GM18870 (cell line): Measurements from ENCODE around the gene RIF1.

Experiments
- ATAC-seq: cut with Tn5 transposase; IDR thresholded peaks from one replicate; pipeline ENCODE4 v1.9.1; 2021; ENCODE audit warnings: moderate library complexity; ENCODE audit not compliant: unreplicated experiment

Gene RIF1

GRCh38 chr2:151518802-151519201 lies 109.1 kb downstream of the RIF1 start:
- ATAC-seq, result no peak

- ATAC-seq, result no peak
These were observed 111.3 kb downstream of the RIF1 start for GRCh38 chr2:151520976-151521375.

- no peak for ATAC-seq
These were observed 112.9 kb downstream of the RIF1 start for GRCh38 chr2:151522556-151522955.

DNA sequence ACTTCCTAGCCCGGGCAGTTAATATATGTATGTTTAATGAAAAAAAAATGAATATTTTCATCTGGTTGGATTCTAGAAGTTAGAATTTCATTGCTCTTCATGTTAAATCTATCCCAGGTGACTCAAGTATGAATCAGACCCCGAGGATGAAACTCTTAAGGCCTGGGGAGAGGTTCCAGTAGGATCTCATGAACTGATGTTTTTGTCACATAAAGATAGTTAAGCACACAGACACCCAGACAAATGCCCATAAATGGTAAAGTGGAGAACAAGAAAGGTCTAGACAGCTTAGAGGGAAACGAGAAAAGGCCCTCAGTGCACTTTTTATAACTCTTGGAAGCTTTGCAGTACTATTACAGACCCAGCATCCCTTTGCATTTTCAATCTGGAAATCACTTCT lies 114.1 kb downstream of the RIF1 start:
- no peak for ATAC-seq

GRCh38 chr2:151525821-151526373 lies 116.2 kb downstream of the RIF1 start:
- ATAC-seq, result no peak

- no peak for ATAC-seq
These were observed 116.9 kb downstream of the RIF1 start for GRCh38 chr2:151526572-151527090.
